Endothelial cell of umbilical vein (primary cell): Measurements from ENCODE around the gene PAIP2B. TPM values are rescaled to one million over a fixed set of nuclear protein-coding genes. Genes with fewer than 3 reads are reported as not detected.

ENCODE experiments used
- BruUV-seq: library from RNA; stranded (reverse); fragments of 400-500 nt; replicated peaks from 2 replicates; lab custom pipeline; 2021; lab: Mats Ljungman, UMichigan
- CTCF ChIA-PET: fragments of 300-600, 350-600 bp; sonication (Branson Sonifier 250); formaldehyde crosslinking; loops from one replicate; lab custom pipeline; 2021; ENCODE audit warnings: antibody characterized with exemption, inconsistent platforms; lab: Charles Lee
- POLR2A ChIA-PET: fragments of 300-600, 350-600 bp; sonication (Branson Sonifier 250); formaldehyde crosslinking; loops from one replicate; lab custom pipeline; 2021; ENCODE audit warnings: antibody characterized with exemption, inconsistent platforms; lab: Charles Lee
- DNase-seq: peaks from one replicate; pipeline ENCODE4 v3.0.0-alpha.2; 2011; ENCODE audit warnings: low read depth, low spot score
- FAIRE-seq: peaks from 2 replicates; lab custom pipeline; 2011; peaks lifted over from hg19 to GRCh38; lab: Jason Lieb, UNC
- H2AFZ ChIP-seq: 2 replicates; pipeline ENCODE4 v1.6.0; 2012; ENCODE audit warnings: low read depth, low read length, control low read depth, inconsistent platforms
- H3K27ac ChIP-seq: 2 replicates; pipeline ENCODE4 v1.5.1; 2011; ENCODE audit warnings: low read depth, mild to moderate bottlenecking, control low read depth, low read length, moderate library complexity; ENCODE audit not compliant: insufficient read depth
- H3K27me3 ChIP-seq, 2 experiments: 2 replicates each; pipeline versions ENCODE4 v1.6.0 to v1.6.1; 2011; ENCODE audit warnings: low read length in 2 of 2, mixed read lengths in 1 of 2; ENCODE audit not compliant: control insufficient read depth in 2 of 2, insufficient read depth in 2 of 2
- H3K36me3 ChIP-seq, 2 experiments: 2 replicates in 1 of 2; 3 replicates in 1 of 2; pipeline ENCODE4 v1.5.1; 2011; ENCODE audit warnings: low read length in 2 of 2, mild to moderate bottlenecking in 1 of 2, moderate library complexity in 1 of 2; ENCODE audit not compliant: control insufficient read depth in 2 of 2, insufficient read depth in 2 of 2; ENCODE audit errors: extremely low read depth in 1 of 2
- H3K4me1 ChIP-seq: 3 replicates; pipeline ENCODE4 v1.5.1; 2011; ENCODE audit warnings: mild to moderate bottlenecking, low read length; ENCODE audit not compliant: control insufficient read depth, insufficient read depth; ENCODE audit errors: extremely low read depth
- H3K4me2 ChIP-seq: 2 replicates; pipeline ENCODE4 v1.6.1; 2011; ENCODE audit warnings: low read length, control low read depth, mixed read lengths; ENCODE audit not compliant: insufficient read depth
- H3K4me3 ChIP-seq, 3 experiments: fragments of 200-600 bp in 1 of 3; sonication (generic), shearing (Covaris generic) in 1 of 3; replicated peaks in 1 of 3; 2 replicates each; pipeline ENCODE4 v1.5.1; 2011 to 2016; ENCODE audit warnings: control low read depth in 3 of 3, low read length in 3 of 3, mild to moderate bottlenecking in 2 of 3, inconsistent platforms in 1 of 3, low read depth in 1 of 3, moderate library complexity in 1 of 3; ENCODE audit not compliant: insufficient read depth in 1 of 3
- H3K79me2 ChIP-seq: 2 replicates; pipeline ENCODE4 v1.6.0; 2012; ENCODE audit warnings: low read length, inconsistent platforms; ENCODE audit not compliant: control insufficient read depth, insufficient read depth
- H3K9ac ChIP-seq: replicated peaks from 2 replicates; pipeline ENCODE3; 2011; ENCODE audit warnings: low read length, control low read depth; ENCODE audit not compliant: insufficient read depth; ENCODE audit errors: extremely low read depth
- H3K9me1 ChIP-seq: replicated peaks from 3 replicates; pipeline ENCODE4 v1.6.0; 2011; ENCODE audit warnings: mild to moderate bottlenecking, low read length; ENCODE audit not compliant: control insufficient read depth, insufficient read depth; ENCODE audit errors: extremely low read depth
- H3K9me3 ChIP-seq: replicated peaks from 2 replicates; pipeline ENCODE4 v1.5.1; 2012; ENCODE audit warnings: low read length, inconsistent platforms; ENCODE audit not compliant: control insufficient read depth, insufficient read depth
- H4K20me1 ChIP-seq: replicated peaks from 2 replicates; pipeline ENCODE3; 2011; ENCODE audit warnings: mild to moderate bottlenecking, low read length; ENCODE audit not compliant: control insufficient read depth, insufficient read depth; ENCODE audit errors: extremely low read depth
- CTCF ChIP-seq, 2 donors: IDR thresholded peaks; 1 replicate in 1 of 2; 2 replicates in 1 of 2; pipeline ENCODE4 v1.5.1; 2011; ENCODE audit warnings: low read length in 2 of 2, mild to moderate bottlenecking in 2 of 2, moderate library complexity in 2 of 2, control low read depth in 1 of 2, inconsistent platforms in 1 of 2, low read depth in 1 of 2; ENCODE audit not compliant: insufficient read depth in 1 of 2; ENCODE audit errors: extremely low read depth in 1 of 2
- EZH2 ChIP-seq: IDR thresholded peaks from 2 replicates; pipeline ENCODE4 v1.6.1; 2012; ENCODE audit warnings: borderline replicate concordance, low read depth, mild to moderate bottlenecking, moderate library complexity, low read length, inconsistent platforms; ENCODE audit not compliant: severe bottlenecking
- FOS ChIP-seq: IDR thresholded peaks from 2 replicates; pipeline ENCODE4 v1.6.1; 2011; ENCODE audit warnings: mild to moderate bottlenecking, low read length, moderate library complexity, borderline replicate concordance; ENCODE audit not compliant: insufficient read depth
- GATA2 ChIP-seq: IDR thresholded peaks from 2 replicates; pipeline ENCODE4 v1.7.0; 2011; ENCODE audit warnings: low read depth, mild to moderate bottlenecking, moderate library complexity, mixed read lengths, low read length; ENCODE audit not compliant: insufficient read length, insufficient read depth
- JUN ChIP-seq: IDR thresholded peaks from 2 replicates; pipeline ENCODE4 v1.6.1; 2011; ENCODE audit warnings: borderline replicate concordance, low read depth; ENCODE audit not compliant: insufficient read length, insufficient read depth
- MAX ChIP-seq: IDR thresholded peaks from 2 replicates; pipeline ENCODE4 v1.6.1; 2011; ENCODE audit not compliant: insufficient read depth, insufficient read length
- MYC ChIP-seq: IDR thresholded peaks from one replicate; pipeline ENCODE4 v1.6.1; 2011; ENCODE audit warnings: mild to moderate bottlenecking, low read depth, low read length
- POLR2A ChIP-seq: IDR thresholded peaks from 2 replicates; pipeline ENCODE4 v1.6.1; 2012; ENCODE audit warnings: low read depth, mild to moderate bottlenecking, control low read depth, low read length
- POLR2AphosphoS5 ChIP-seq: IDR thresholded peaks from 2 replicates; pipeline ENCODE4 v1.6.1; 2012; ENCODE audit warnings: low read depth, mild to moderate bottlenecking, control low read depth, low read length, moderate library complexity; ENCODE audit not compliant: insufficient read depth
- dilution Hi-C: fragments of 300-500 bp; cut with MboI; formaldehyde crosslinking; loops from one replicate; pipeline ENCODE4 v1.15.0; 2019; ENCODE audit warnings: low sequenced_read_pairs; ENCODE audit not compliant: extremely low pct_ligation_motif_present
- intact Hi-C: fragments of 100-400 bp; cut with micrococcal nuclease; formaldehyde crosslinking; loops from one replicate; pipeline ENCODE4 v1.10.0; 2022
- polyA plus RNA-seq, 4 experiments: library from polyadenylated mRNA; depleted of rRNA in 3 of 4; stranded (reverse) in 3 of 4; unstranded in 1 of 4; fragments of >200 nt; gene quantifications; 2 replicates each; pipeline versions ENCODE4 v1.2.1 to v1.2.3, GENCODE V29; 2011 to 2012; ENCODE audit warnings: missing spikeins in 1 of 4
- total RNA-seq: library from RNA; stranded (reverse); gene quantifications from 2 replicates; pipeline ENCODE4 v1.2.3, GENCODE V29; 2021

The PAIP2B gene
- total and polyA plus RNA-seq, 2 donors (not counting 3 experiments of a cell fraction or from before 2014, with no cell fraction given) = 0.21 to 0.62 TPM

DNA sequence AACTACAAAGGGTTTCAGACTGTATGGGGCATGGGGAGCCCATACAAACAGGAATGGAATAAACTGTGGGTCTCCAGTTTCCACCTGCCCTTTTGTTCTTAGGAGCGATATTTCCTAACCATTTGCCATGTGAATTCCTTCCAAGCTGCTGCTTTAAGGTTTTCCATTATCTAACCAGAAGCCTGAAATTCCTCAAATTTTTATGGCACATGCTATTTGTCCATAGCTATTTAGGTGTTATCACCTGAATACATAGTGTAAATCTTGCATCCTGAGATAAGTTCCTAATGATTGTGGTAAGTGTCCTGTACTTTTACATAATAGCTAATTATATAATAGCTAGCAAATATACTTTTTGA, 17.4 kb upstream of the PAIP2B start:
- Histone ChIP-seq H3K9me3 (no peaks in the 10 kb centered on the region), H3K4me3 (no peak overlapping the region), H3K4me1 (no peaks in the 10 kb centered on the region), H3K27ac (no peak overlapping the region), H3K9me1 (no peaks in the 10 kb centered on the region), H2AFZ (no peak overlapping the region), H3K9ac (no peak overlapping the region), H3K79me2 (no peaks in the 10 kb centered on the region), H3K4me2 (no peak overlapping the region), H3K36me3 (no peaks in the 10 kb centered on the region), H4K20me1 (no peaks in the 10 kb centered on the region), H3K27me3 (peaks cover 6 to 16% of the 10 kb centered on the region in 2 experiments)
- FAIRE-seq (no peak), DNase-seq (no peak)
- intact Hi-C loops = no loop called here
- ChIA-PET CTCF (interaction anchor here (1.0 to 1.2 kb wide), 2 partner anchors 32 to 37 kb away, joined by 3 read pairs; no protein-coding TSS in a partner anchor), POLR2A (no interaction called here)
- BruUV-seq = no TSS peak
- dilution Hi-C loops = no loop called here
- TF ChIP-seq MAX = no peak
- no peak for TF ChIP-seq EZH2
- no peak for TF ChIP-seq GATA2
- TF ChIP-seq FOS = no peak
- no peak for TF ChIP-seq JUN
- TF ChIP-seq POLR2A = no peak
- no peak for TF ChIP-seq POLR2AphosphoS5
- no peak for TF ChIP-seq MYC
- no peak for TF ChIP-seq CTCF (IDR thresholded peaks at IDR 0.05; ENCODE audit: extremely low read depth in 1 of 2, insufficient read depth in 1 of 2, low read depth in 1 of 2, low read length in 2 of 2)
